ENCODE results near the gene PFKFB2.

Gene PFKFB2

DNA sequence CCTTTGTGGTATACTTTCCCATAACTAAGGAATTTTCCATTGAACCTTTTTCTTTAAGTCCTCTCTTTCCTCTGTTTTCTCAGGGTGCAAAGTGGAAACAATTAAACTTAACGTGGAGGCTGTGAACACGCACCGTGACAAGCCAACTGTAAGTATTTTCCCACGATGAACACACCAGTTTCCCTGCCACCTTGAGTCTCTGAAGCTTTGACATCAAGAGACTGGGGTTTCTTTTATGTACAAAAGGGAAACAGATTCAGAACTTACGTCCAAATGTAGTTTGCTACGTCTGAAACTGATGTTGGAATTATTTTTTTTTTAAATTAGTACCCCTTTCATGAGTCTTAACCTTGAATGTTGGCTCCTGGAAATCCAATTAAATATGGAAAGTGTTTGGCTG, 18.4 kb downstream of the PFKFB2 start:
- Histone ChIP-seq H3K36me3 (no peaks in the 10 kb centered on the region), H3K4me1 (no peaks in the 10 kb centered on the region), H3K4me3 (ENCODE audit: low read depth, low read length) (no peak overlapping the region), H3K27me3 (peaks cover 48% of the 10 kb centered on the region), H3K9me3 (no peaks in the 10 kb centered on the region)
- no peak for DNase-seq
- TF ChIP-seq, protein P1, sequence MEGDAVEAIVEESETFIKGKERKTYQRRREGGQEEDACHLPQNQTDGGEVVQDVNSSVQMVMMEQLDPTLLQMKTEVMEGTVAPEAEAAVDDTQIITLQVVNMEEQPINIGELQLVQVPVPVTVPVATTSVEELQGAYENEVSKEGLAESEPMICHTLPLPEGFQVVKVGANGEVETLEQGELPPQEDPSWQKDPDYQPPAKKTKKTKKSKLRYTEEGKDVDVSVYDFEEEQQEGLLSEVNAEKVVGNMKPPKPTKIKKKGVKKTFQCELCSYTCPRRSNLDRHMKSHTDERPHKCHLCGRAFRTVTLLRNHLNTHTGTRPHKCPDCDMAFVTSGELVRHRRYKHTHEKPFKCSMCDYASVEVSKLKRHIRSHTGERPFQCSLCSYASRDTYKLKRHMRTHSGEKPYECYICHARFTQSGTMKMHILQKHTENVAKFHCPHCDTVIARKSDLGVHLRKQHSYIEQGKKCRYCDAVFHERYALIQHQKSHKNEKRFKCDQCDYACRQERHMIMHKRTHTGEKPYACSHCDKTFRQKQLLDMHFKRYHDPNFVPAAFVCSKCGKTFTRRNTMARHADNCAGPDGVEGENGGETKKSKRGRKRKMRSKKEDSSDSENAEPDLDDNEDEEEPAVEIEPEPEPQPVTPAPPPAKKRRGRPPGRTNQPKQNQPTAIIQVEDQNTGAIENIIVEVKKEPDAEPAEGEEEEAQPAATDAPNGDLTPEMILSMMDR (IDR thresholded peaks at IDR 0.05; ENCODE audit: low read depth, low read length) = no peak

DNA sequence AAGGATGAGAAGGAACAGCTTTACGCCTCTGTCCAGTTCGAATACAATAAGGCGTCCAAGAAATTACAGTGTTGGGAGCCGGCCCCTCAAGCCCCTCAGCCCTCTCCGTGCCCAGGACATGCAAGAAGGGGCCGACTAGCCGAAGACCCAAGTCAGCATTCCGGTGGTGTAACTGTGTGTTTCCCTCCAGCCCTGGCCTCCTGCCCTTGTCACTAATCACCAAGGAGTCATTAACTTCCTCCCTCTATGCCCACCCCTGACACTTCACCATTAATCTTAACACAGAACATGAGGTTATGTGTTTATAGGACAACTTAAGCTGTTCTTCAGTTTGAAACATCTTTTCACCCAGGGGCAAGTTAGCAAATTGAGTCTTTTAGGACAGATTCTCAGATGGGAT, 19.2 kb downstream of the PFKFB2 start:
- Histone ChIP-seq H3K27me3 (peaks cover 55% of the 10 kb centered on the region), H3K4me1 (no peaks in the 10 kb centered on the region), H3K36me3 (no peaks in the 10 kb centered on the region), H3K9me3 (no peaks in the 10 kb centered on the region), H3K4me3 (ENCODE audit: low read depth, low read length) (no peak overlapping the region)
- TF ChIP-seq, protein P1 (IDR thresholded peaks at IDR 0.05; ENCODE audit: low read depth, low read length) = no peak
- no peak for DNase-seq

DNA sequence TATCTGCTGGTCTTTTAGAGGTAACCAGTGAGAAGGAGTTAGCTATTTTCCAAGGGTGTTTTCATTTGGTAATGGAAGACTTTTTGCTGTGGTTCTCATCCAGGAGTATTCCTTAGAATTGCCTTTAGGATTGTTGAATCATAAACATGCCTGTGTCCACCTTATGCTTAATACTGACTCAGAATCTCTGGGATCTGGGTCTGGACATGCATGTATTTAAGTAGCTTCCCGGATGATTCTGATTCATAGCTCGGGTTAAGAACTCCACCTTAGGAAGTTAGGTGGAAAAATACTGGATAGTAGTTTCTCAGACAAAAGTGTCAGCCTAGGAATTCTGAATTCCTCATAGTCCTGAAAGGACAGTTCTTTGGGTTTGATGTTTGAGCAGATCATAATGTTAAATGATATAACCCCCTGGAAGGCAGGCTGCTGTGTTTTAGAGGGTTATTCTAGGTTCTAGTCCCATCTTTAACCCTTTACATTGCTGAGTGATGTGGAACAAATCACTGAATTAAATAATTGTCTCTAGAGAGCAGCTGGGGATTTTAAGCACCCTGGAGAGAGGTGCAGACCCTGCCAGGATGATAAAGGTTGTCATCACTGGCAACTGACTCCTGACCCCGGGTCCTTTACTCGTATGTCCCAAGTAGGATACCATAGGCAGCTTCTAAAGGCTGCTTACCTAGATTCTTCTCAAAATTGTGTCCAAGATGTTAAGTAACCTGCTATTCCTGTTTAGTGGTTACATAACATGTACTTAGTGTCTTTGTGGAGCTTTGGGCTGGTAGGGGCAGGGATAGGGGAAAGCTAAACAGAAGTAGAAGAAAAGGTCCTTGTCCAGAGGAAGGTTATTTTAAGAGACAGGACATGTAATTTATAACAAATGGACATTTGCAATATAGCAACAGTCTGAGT, 21.1 kb downstream of the PFKFB2 start:
- H3K36me3 ChIP-seq = no peaks in the 10 kb centered on the region
- DNase-seq = no peak
- no peaks in the 10 kb centered on the region for H3K4me1 ChIP-seq
- H3K27me3 ChIP-seq = peaks cover 59% of the 10 kb centered on the region
- H3K9me3 ChIP-seq = no peaks in the 10 kb centered on the region
- TF ChIP-seq, protein P1 (IDR thresholded peaks at IDR 0.05; ENCODE audit: low read depth, low read length) = no peak
- H3K4me3 ChIP-seq (ENCODE audit: low read depth, low read length) = no peak overlapping the region

DNA sequence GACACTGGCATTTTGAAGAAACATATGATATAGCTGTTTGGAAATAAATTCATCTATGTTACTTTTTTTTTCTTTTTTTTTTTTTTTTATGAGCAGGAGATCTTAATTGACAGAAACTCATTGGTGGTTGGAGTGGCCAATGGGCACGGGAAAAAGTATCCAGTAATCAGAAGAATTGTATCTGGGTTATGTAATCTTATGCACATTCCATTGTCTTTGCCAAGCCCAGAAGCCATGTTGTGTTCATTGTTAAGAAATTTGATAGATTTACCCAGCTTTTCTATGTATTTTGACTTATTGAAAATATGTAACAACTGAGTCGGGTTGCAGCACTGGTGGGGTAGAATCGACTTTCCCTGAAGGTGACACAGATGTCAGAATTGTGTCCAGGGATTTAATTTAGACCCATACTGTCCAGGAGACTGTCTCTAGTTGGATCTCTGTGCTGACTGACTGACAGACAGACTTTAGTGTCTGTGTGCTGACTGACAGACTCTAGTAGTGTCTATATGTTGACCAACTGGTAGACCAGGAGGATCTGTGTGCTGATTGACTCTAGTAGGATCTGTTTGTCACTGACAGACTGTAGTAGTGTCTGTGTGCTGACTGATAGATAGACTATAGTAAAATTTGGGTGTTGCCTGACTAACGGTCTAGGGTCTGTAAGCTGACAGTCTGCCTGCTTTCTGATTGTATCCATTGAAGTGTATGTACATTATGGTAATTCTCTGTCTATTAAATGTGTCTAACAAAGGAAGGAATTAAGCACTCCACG, 23.3 kb downstream of the PFKFB2 start:
- TF ChIP-seq, protein P1 (IDR thresholded peaks at IDR 0.05; ENCODE audit: low read depth, low read length) = no peak
- Histone ChIP-seq H3K4me3 (ENCODE audit: low read depth, low read length) (no peak overlapping the region), H3K27me3 (peaks cover 56% of the 10 kb centered on the region), H3K9me3 (no peaks in the 10 kb centered on the region), H3K36me3 (no peaks in the 10 kb centered on the region), H3K4me1 (no peaks in the 10 kb centered on the region)
- no peak for DNase-seq

DNA sequence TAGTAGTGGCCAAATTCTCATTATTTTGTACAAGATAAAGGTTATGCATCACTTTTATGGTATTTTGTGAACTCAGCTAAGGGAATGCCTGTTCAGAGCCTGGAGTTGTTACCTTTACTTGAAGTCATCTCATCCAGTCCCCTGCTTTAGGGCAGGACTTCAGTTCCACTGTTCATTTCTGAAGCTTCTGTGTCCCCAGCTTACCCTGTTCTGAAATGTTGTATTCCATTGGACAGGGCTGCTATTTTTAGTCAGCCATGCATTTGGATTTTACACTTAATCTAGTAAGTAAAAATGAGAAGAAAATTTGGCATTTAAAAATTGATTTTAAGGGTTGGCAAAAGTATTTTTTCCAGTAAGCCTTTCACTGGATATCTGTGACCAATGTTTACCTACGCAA, 23.9 kb downstream of the PFKFB2 start:
- Histone ChIP-seq H3K36me3 (no peaks in the 10 kb centered on the region), H3K9me3 (no peaks in the 10 kb centered on the region), H3K4me1 (no peaks in the 10 kb centered on the region), H3K4me3 (ENCODE audit: low read depth, low read length) (no peak overlapping the region), H3K27me3 (peaks cover 58% of the 10 kb centered on the region)
- no peak for DNase-seq
- TF ChIP-seq, protein P1 (IDR thresholded peaks at IDR 0.05; ENCODE audit: low read depth, low read length) = no peak

Data from BE2C (cell line).